Mesodermal cell (in vitro differentiated cells): ENCODE results near the gene GGT6.

Experiments
- H3K27ac ChIP-seq: 2 replicates; pipeline ENCODE4 v1.7.0; 2013; ENCODE audit warnings: mild to moderate bottlenecking, low read depth, low read length, moderate library complexity; ENCODE audit not compliant: severe bottlenecking
- H3K36me3 ChIP-seq: 2 replicates; pipeline ENCODE4 v1.7.1; 2013; ENCODE audit warnings: mild to moderate bottlenecking, low read length, moderate library complexity; ENCODE audit not compliant: control insufficient read depth, insufficient read depth
- H3K4me1 ChIP-seq: one replicate; pipeline ENCODE4 v1.7.1; 2013; ENCODE audit warnings: mild to moderate bottlenecking, low read length; ENCODE audit not compliant: insufficient read depth, control insufficient read depth, poor library complexity, severe bottlenecking
- H3K4me3 ChIP-seq: 2 replicates; pipeline ENCODE4 v1.7.0; 2013; ENCODE audit warnings: low read length, control low read depth, mild to moderate bottlenecking; ENCODE audit not compliant: insufficient read depth, poor library complexity, severe bottlenecking; ENCODE audit errors: extremely low read depth
- H3K9me3 ChIP-seq: 2 replicates; pipeline ENCODE4 v1.7.1; 2013; ENCODE audit warnings: mild to moderate bottlenecking, low read length, moderate library complexity; ENCODE audit not compliant: control insufficient read depth
- WGBS, 2 experiments: methylation state at CpG; one replicate each; pipeline ENCODE4 v1.1.5; 2013; ENCODE audit warnings: missing lambda C conversion rate in 2 of 2; ENCODE audit not compliant: insufficient coverage in 2 of 2; 5-methylcytosine and 5-hydroxymethylcytosine counted together

Gene GGT6

GRCh38 chr17:4559139-4559791 is 1.1 kb downstream of the GGT6 start:
- Histone ChIP-seq H3K9me3 (no peaks in the 10 kb centered on the region), H3K4me3 (no peak overlapping the region), H3K27ac (no peak overlapping the region), H3K36me3 (no peaks in the 10 kb centered on the region), H3K4me1 (peaks cover 1% of the 10 kb centered on the region)
- WGBS, 2 experiments = 80 to 85% methylated on average over 16 of the region's 17 CpGs

GRCh38 chr17:4558347-4558971 is 1.9 kb downstream of the GGT6 start:
- WGBS, 2 experiments = 90 to 93% methylated on average over 24 of the region's 24 CpGs
- Histone ChIP-seq H3K4me1 (peaks cover 7% of the 10 kb centered on the region), H3K27ac (no peak overlapping the region), H3K36me3 (peaks cover 5% of the 10 kb centered on the region), H3K4me3 (no peak overlapping the region), H3K9me3 (no peaks in the 10 kb centered on the region)

- no peaks in the 10 kb centered on the region for H3K9me3 ChIP-seq
- H3K36me3 ChIP-seq = peaks cover 11% of the 10 kb centered on the region
- H3K4me3 ChIP-seq = no peak overlapping the region
- WGBS, 2 experiments = 93 to 96% methylated on average over 6 of the region's 6 CpGs
- peaks cover 7% of the 10 kb centered on the region for H3K4me1 ChIP-seq
- H3K27ac ChIP-seq = no peak overlapping the region
These were observed 2.6 kb downstream of the GGT6 start for GRCh38 chr17:4557626-4558346.

GRCh38 chr17:4556996-4557395 is 3.4 kb downstream of the GGT6 start:
- Histone ChIP-seq H3K4me3 (no peak overlapping the region), H3K9me3 (no peaks in the 10 kb centered on the region), H3K27ac (no peak overlapping the region), H3K36me3 (peaks cover 18% of the 10 kb centered on the region), H3K4me1 (peaks cover 7% of the 10 kb centered on the region)
- WGBS, 2 experiments = 89 to 100% methylated on average over 2 to 3 of the region's 4 CpGs

GRCh38 chr17:4555873-4556759 is 4.3 kb downstream of the GGT6 start:
- peak overlapping the region; percentile 84 for H3K27ac ChIP-seq
- H3K4me3 ChIP-seq = peak overlapping the region; percentile 80
- 70 to 85% methylated on average over 7 to 13 of the region's 17 CpGs for WGBS, 2 experiments
- no peaks in the 10 kb centered on the region for H3K9me3 ChIP-seq
- peaks cover 7% of the 10 kb centered on the region for H3K4me1 ChIP-seq
- peaks cover 25% of the 10 kb centered on the region for H3K36me3 ChIP-seq

GRCh38 chr17:4554997-4555799 is 5.2 kb downstream of the GGT6 start, which contains the start of gene MYBBP1A:
MYBBP1A (minus strand) TSS chr17:4555384; CDS start chr17:4555324, 60 bp downstream.
- WGBS, 2 experiments = 1% methylated on average over 59 to 61 of the region's 69 CpGs
- peak within 1 kb of the TSS; percentile 84 for H3K27ac ChIP-seq
- H3K36me3 ChIP-seq = peaks cover 35% of the 10 kb centered on the region
- H3K9me3 ChIP-seq = no peaks in the 10 kb centered on the region
- H3K4me3 ChIP-seq = peak within 1 kb of the TSS; percentile 80
- H3K4me1 ChIP-seq = peaks cover 8% of the 10 kb centered on the region

GRCh38 chr17:4554441-4554996 is 5.9 kb downstream of the GGT6 start:
- Histone ChIP-seq H3K27ac (peak overlapping the region; percentile 84), H3K9me3 (no peaks in the 10 kb centered on the region), H3K4me1 (peaks cover 13% of the 10 kb centered on the region), H3K36me3 (peaks cover 41% of the 10 kb centered on the region), H3K4me3 (peak overlapping the region; percentile 80)
- WGBS, 2 experiments = 12 to 13% methylated on average over 16 to 18 of the region's 18 CpGs

GRCh38 chr17:4553669-4554068 is 6.7 kb downstream of the GGT6 start:
- peaks cover 22% of the 10 kb centered on the region for H3K4me1 ChIP-seq
- no peak overlapping the region for H3K27ac ChIP-seq
- WGBS, 2 experiments = 89 to 92% methylated on average over 7 of the region's 9 CpGs
- H3K4me3 ChIP-seq = peak overlapping the region; percentile 80
- no peaks in the 10 kb centered on the region for H3K9me3 ChIP-seq
- H3K36me3 ChIP-seq = peaks cover 48% of the 10 kb centered on the region

- Histone ChIP-seq H3K9me3 (no peaks in the 10 kb centered on the region), H3K4me3 (no peak overlapping the region), H3K36me3 (peaks cover 63% of the 10 kb centered on the region), H3K4me1 (peaks cover 22% of the 10 kb centered on the region), H3K27ac (no peak overlapping the region)
- WGBS, 2 experiments = 92 to 93% methylated on average over 23 of the region's 27 CpGs
These were observed 8.4 kb downstream of the GGT6 start for GRCh38 chr17:4551796-4552525.
